GM23248 (cell line): Measurements from ENCODE around the gene ACP5. TPM values are rescaled to one million over a fixed set of nuclear protein-coding genes. Genes with fewer than 3 reads are reported as not detected.
A peak's percentile ranks its signal among the peaks of the same experiment; 100 is the strongest.
"Not testable (repeated sequence)": the region's sequence is repeated elsewhere in the genome, so short reads cannot be mapped to it uniquely, and the experiment has no call there.

Experiments
- DNase-seq: peaks from one replicate; pipeline ENCODE4 v3.0.0-alpha.2; 2015
- H2AFZ ChIP-seq: fragments of 200-600 bp; sonication (generic); 2 replicates; pipeline ENCODE4 v1.6.1; 2016; ENCODE audit warnings: antibody characterized with exemption
- H3F3A ChIP-seq: fragments of 200-600 bp; sonication (generic); 2 replicates; pipeline ENCODE4 v1.6.1; 2016; ENCODE audit warnings: mild to moderate bottlenecking, antibody characterized with exemption, mixed run types; ENCODE audit not compliant: insufficient read depth
- H3K27ac ChIP-seq: fragments of 200-600 bp; sonication (generic); 2 replicates; pipeline ENCODE4 v1.5.1; 2016; ENCODE audit warnings: mild to moderate bottlenecking
- H3K27me3 ChIP-seq: fragments of 200-600 bp; sonication (generic); replicated peaks from 2 replicates; pipeline ENCODE4 v1.6.1; 2016; ENCODE audit warnings: mild to moderate bottlenecking; ENCODE audit not compliant: insufficient read depth
- H3K36me3 ChIP-seq: fragments of 200-600 bp; sonication (generic); 2 replicates; pipeline ENCODE4 v1.6.1; 2016; ENCODE audit warnings: low read depth, mild to moderate bottlenecking
- H3K4me1 ChIP-seq: fragments of 200-600 bp; sonication (generic); 2 replicates; pipeline ENCODE4 v1.6.1; 2016; ENCODE audit warnings: mild to moderate bottlenecking; ENCODE audit not compliant: insufficient read depth
- H3K4me2 ChIP-seq: fragments of 200-600 bp; sonication (generic); one replicate; pipeline ENCODE4 v1.6.1; 2016; ENCODE audit warnings: mild to moderate bottlenecking; ENCODE audit not compliant: unreplicated experiment
- H3K4me3 ChIP-seq: fragments of 200-600 bp; sonication (generic); 2 replicates; pipeline ENCODE4 v1.5.1; 2016; ENCODE audit warnings: mild to moderate bottlenecking
- H3K79me2 ChIP-seq: fragments of 200-600 bp; sonication (generic); 2 replicates; pipeline ENCODE4 v1.6.1; 2016; ENCODE audit warnings: mild to moderate bottlenecking; ENCODE audit not compliant: insufficient read depth
- H3K9ac ChIP-seq: fragments of 200-600 bp; sonication (generic); 2 replicates; pipeline ENCODE4 v1.6.1; 2016; ENCODE audit warnings: mild to moderate bottlenecking
- H3K9me2 ChIP-seq: fragments of 200-600 bp; sonication (generic); 2 replicates; pipeline ENCODE4 v1.6.1; 2016; ENCODE audit warnings: mixed run types, mild to moderate bottlenecking, moderate library complexity; ENCODE audit not compliant: insufficient read depth
- H3K9me3 ChIP-seq: fragments of 200-600 bp; sonication (generic); one replicate; pipeline ENCODE4 v1.6.1; 2017; ENCODE audit warnings: low read depth
- H4K20me1 ChIP-seq: fragments of 200-600 bp; sonication (generic); 2 replicates; pipeline ENCODE4 v1.6.0; 2016; ENCODE audit not compliant: insufficient read depth
- EZH2 ChIP-seq: fragments of 200-600 bp; sonication (generic); IDR thresholded peaks from 2 replicates; pipeline ENCODE4 v1.6.1; 2018; ENCODE audit warnings: antibody characterized with exemption, mild to moderate bottlenecking; ENCODE audit not compliant: insufficient read depth, poor library complexity, severe bottlenecking
- EZH2phosphoT487 ChIP-seq: fragments of 200-600 bp; sonication (generic); IDR thresholded peaks from 2 replicates; pipeline ENCODE4 v1.6.1; 2018; ENCODE audit warnings: antibody characterized with exemption, moderate library complexity, mild to moderate bottlenecking, low read depth; ENCODE audit not compliant: insufficient read depth
- WGBS, 2 experiments: methylation state at CpG; one replicate each; pipeline ENCODE4 v1.1.6; 2015 to 2017; ENCODE audit warnings: low lambda C conversion rate in 2 of 2, low coverage in 1 of 2; ENCODE audit errors: missing lambda C conversion rate in 2 of 2; 5-methylcytosine and 5-hydroxymethylcytosine counted together
- in situ Hi-C: fragments of 300-500 bp; cut with MboI; formaldehyde crosslinking; loops from 2 replicates; pipeline ENCODE4 v1.15.0; 2020
- polyA plus RNA-seq: library from polyadenylated mRNA; unstranded; fragments of >200 nt; fragmentation: Nextera tagmentation; extraction: Ambion mirVana; gene quantifications from 2 replicates; pipeline ENCODE4 v1.2.1, GENCODE V29; 2016
- total RNA-seq: library from RNA; depleted of rRNA; stranded (reverse); fragments of >200 nt; shearing (Covaris generic); gene quantifications from 2 replicates; pipeline ENCODE4 v1.2.3, GENCODE V29; 2014; rRNA removed

The ACP5 gene
- total RNA-seq, result 0.11 TPM in 1 of 2 replicates, not detected in the other
- polyA plus RNA-seq, result 0.26 TPM in 1 of 2 replicates, not detected in the other

DNA sequence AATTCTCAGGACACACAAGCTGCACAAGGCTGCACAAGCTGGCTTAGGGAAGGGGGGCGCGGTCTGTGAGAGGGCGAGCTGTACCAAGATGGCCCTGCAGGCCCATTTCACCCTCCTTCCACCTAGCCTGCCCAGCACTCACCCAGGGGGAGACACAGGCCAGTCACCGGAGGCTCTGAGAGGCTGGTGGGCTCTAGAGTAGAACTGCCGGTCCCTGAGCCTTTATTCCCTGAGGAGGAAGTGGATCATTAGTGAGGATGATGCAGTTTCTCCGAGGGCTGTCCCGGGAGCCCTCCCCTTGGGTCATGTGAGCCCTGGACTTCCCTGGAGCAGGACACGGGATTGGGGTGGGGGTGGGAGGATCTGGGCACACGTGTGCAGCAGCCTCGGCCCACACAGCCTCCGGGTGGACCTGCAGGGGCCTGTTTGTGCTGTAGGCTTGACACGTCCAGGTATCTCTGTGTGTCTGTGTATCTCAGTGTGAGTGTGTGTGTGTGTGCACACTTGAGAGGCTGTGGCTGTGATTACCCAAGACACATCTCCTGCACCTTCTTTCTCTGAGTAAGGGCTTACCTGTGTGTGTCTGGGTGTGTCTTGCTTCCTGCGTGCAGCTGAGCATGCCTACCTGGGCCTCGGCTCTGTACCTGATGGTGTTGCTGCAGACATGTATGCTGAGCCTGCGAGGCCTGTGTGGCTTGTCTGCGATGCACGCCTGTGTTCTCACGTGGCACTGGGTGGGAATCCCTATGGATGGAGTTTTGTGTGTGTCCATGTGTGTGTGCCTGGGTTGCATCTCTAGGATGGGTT lies at the start of gene ACP5:
TSS of gene ACP5 (minus strand) at position 195 of the 807 bp plus-strand sequence. CDS start 328 bp downstream, outside the sequence.
- in situ Hi-C loops, result no loop called here
- H3K4me1 ChIP-seq, result peaks cover 8% of the 10 kb centered on the region; the same call in 1 of the 2 replicates
- DNase-seq, result no peak
- no peaks in the 10 kb centered on the region for H3K9me2 ChIP-seq
- no peak within 1 kb of the TSS for H3K27ac ChIP-seq
- H3K79me2 ChIP-seq, result no peaks in the 10 kb centered on the region
- no peaks in the 10 kb centered on the region for H3K9me3 ChIP-seq
- H2AFZ ChIP-seq, result peak within 1 kb of the TSS; percentile 58
- H3F3A ChIP-seq, result no peaks in the 10 kb centered on the region
- TF ChIP-seq EZH2phosphoT487 (no peak), EZH2 (no peak)
- H3K36me3 ChIP-seq, result no peaks in the 10 kb centered on the region
- H3K9ac ChIP-seq, result no peak within 1 kb of the TSS
- H3K4me3 ChIP-seq, result peak within 1 kb of the TSS; percentile 18; the same call in 1 of the 2 replicates
- H4K20me1 ChIP-seq, result no peaks in the 10 kb centered on the region
- H3K27me3 ChIP-seq, result no peaks in the 10 kb centered on the region
- H3K4me2 ChIP-seq, result peak within 1 kb of the TSS; percentile 35
- WGBS, 2 experiments, result 61 to 64% methylated on average over 15 to 17 of the region's 18 CpGs

DNA sequence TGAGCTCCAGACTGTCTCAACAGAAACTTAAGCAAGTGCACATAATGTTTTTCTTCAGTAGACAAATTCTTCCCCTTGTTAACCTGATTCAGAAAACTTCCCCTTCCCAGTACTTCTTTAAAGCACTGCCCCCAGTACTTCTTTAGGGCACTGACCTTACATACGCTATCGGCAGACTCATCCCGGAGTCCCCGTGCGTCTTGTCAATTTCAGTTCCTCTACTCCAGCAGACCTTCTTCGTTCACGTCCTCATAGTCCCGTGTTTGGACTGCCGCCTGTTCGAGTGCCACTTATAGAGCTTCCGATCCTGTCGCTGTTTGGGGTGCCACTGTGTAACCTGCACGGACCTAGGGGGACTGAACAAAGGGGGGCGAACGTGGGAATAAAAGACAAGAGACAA lies 48.8 kb upstream of the ACP5 start:
- 79 to 81% methylated on average over 15 of the region's 15 CpGs for WGBS, 2 experiments
- no peak for TF ChIP-seq EZH2phosphoT487
- TF ChIP-seq EZH2, result no peak
- H3K27ac ChIP-seq, result no peak overlapping the region
- no peak overlapping the region for H2AFZ ChIP-seq
- H3K27me3 ChIP-seq, result no peaks in the 10 kb centered on the region; the same call in 1 of the 2 replicates
- in situ Hi-C loops, result no loop called here
- H3K79me2 ChIP-seq, result no peaks in the 10 kb centered on the region
- no peak for DNase-seq
- H3K4me2 ChIP-seq, result no peak overlapping the region
- no peak overlapping the region for H3K4me3 ChIP-seq
- no peak overlapping the region for H3K9ac ChIP-seq
- no peaks in the 10 kb centered on the region for H4K20me1 ChIP-seq
- no peaks in the 10 kb centered on the region for H3K9me3 ChIP-seq
- H3K4me1 ChIP-seq, result peaks cover 19% of the 10 kb centered on the region
- H3F3A ChIP-seq, result peaks cover 26% of the 10 kb centered on the region; the same call in 1 of the 2 replicates
- no peaks in the 10 kb centered on the region for H3K9me2 ChIP-seq
- no peaks in the 10 kb centered on the region for H3K36me3 ChIP-seq

GRCh38 chr19:11624069-11624463 lies 46.6 kb upstream of the ACP5 start:
- TF ChIP-seq EZH2phosphoT487, result no peak
- no peak for TF ChIP-seq EZH2
- Histone ChIP-seq H3K27me3 (no peaks in the 10 kb centered on the region; the same call in 1 of the 2 replicates), H3F3A (peaks cover 26% of the 10 kb centered on the region; the same call in 1 of the 2 replicates), H3K36me3 (peaks cover 14% of the 10 kb centered on the region), H3K9me2 (no peaks in the 10 kb centered on the region), H3K4me3 (peak overlapping the region; percentile 59), H3K4me1 (peaks cover 19% of the 10 kb centered on the region), H3K9me3 (no peaks in the 10 kb centered on the region), H2AFZ (no peak overlapping the region), H3K4me2 (peak overlapping the region; percentile 88), H3K79me2 (no peaks in the 10 kb centered on the region), H3K9ac (peak overlapping the region; percentile 11), H3K27ac (peak overlapping the region; percentile 24; the same call in 1 of the 2 replicates), H4K20me1 (no peaks in the 10 kb centered on the region)
- WGBS, 2 experiments, result 1 to 3% methylated on average over 4 of the region's 4 CpGs
- peak; percentile 79 for DNase-seq
- in situ Hi-C loops, result no loop called here

- H4K20me1 ChIP-seq, H3K4me3 ChIP-seq, H3K9me2 ChIP-seq, H3K9me3 ChIP-seq, H3K27me3 ChIP-seq, H3K4me2 ChIP-seq, in situ Hi-C loops, H3K9ac ChIP-seq, H2AFZ ChIP-seq: not testable (repeated sequence)
- peaks cover 28% of the 10 kb centered on the region for H3K36me3 ChIP-seq
- peaks cover 26% of the 10 kb centered on the region; the same call in 1 of the 2 replicates for H3F3A ChIP-seq
- peaks cover 15% of the 10 kb centered on the region; the same call in 1 of the 2 replicates for H3K79me2 ChIP-seq
- H3K4me1 ChIP-seq, result peaks cover 19% of the 10 kb centered on the region
- peak overlapping the region; percentile 28 for H3K27ac ChIP-seq
- DNase-seq, result peak; percentile 41
- WGBS, 2 experiments, result 61 to 64% methylated on average over 3 of the region's 3 CpGs
Observed at GRCh38 chr19:11622401-11622800, 45.0 kb upstream of the ACP5 start.
